Activated T-cell treated with anti-CD3 and anti-CD28 coated beads for 4 hours (primary cell): ENCODE results near the gene CREB5.
"Not testable (repeated sequence)": the region's sequence is repeated elsewhere in the genome, so short reads cannot be mapped to it uniquely, and the experiment has no call there.

Source experiments
- DNase-seq: peaks from one replicate; pipeline ENCODE4 v3.0.0-alpha.2; 2020

Gene CREB5, protein sequence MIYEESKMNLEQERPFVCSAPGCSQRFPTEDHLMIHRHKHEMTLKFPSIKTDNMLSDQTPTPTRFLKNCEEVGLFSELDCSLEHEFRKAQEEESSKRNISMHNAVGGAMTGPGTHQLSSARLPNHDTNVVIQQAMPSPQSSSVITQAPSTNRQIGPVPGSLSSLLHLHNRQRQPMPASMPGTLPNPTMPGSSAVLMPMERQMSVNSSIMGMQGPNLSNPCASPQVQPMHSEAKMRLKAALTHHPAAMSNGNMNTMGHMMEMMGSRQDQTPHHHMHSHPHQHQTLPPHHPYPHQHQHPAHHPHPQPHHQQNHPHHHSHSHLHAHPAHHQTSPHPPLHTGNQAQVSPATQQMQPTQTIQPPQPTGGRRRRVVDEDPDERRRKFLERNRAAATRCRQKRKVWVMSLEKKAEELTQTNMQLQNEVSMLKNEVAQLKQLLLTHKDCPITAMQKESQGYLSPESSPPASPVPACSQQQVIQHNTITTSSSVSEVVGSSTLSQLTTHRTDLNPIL

DNA sequence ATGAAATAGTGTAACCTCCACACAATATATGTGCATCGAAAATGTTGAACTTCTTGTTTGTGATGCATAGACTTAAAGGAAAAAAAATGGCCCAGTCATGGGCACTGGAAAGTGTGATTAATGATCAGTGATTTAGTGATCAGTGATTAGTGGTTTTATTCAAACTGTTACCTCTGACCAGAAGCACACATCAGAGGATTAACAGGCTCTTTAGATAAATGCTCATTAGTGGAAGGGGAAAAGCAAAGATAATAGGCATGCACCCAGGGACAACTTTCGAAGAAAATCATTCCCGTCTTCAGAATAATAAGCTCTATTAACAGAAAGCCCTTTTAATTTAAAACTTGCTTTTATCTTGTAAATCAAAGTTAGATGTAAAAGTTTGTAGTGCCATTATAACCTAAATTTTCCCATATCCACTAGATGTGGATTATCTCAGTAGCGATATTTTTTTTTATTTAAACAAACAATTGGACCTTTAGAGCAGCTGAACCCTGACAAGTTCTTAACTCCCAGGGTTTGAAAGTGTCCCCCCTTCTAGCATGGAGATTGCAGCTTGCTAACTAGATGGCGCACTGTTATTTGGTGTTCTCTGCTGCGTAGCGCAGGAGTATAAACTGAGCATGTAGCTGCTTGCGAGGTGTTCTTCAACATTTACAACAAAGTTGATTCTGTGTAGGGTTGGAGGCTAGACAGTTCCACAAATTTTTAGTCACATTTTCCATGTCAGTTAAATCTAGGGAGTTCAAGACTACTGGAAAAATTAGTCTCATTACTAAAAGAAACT, at the start of gene CREB5:
CREB5 (plus strand) TSS at position 643 of the 787 bp plus-strand sequence. CDS start 397 bp downstream, outside the sequence.
- no peak for DNase-seq

DNA sequence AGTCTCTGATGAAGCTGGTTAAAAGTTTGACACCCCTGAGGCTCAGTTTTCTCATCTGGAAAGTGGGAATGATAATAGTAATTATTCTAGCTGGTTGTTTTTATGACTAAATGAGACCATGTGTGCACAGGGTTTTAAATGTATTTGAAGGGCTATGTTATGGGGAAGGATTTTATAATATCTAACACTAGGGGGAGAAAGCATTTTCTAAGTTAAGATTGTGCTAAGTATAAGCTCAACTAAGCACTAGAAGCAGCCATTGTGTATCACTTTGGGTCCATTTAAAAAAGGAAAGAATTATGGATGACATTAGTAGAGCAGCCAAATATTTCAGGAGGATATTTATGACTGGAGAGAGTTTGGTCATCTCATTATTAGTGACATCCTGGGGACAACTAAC, 49.5 kb upstream of the CREB5 start:
- DNase-seq = no peak

DNA sequence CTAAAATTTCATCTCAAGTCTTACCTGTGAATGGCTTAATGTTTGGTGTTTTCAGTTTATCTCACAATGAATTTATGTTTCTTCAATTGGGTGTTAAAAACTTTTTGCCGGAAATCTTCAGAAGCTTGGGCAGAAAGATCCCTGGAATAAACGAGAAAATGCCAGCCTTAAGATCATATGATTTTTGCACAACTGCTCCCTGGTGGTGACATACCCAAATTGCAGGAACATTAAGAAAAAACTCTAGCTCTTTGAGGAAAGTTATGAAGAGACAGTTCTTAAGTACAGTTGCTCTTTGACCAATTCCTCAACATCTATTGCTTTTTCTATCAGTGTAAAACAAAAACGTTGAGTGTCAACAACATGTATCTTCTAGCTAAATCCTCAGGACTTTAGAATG, 48.2 kb upstream of the CREB5 start:
- DNase-seq = no peak

DNA sequence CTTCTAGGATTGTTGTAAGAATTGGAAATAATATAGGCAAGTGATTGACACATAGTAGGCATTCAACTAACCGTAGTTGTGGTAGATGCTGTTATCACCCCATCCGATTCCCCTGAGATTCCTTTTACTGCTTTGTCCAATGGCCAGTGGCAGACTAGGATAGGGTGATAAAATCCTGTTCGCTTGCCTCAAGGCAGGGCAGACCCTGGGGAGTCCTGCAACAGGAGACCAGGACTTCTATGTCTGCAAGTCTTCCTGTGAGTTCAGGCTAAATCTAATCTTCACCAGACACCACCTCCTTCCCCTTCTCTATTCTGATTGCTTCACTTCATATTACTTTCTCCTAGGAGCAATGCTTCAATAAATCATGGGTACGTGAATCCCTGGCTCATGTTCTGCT, 42.8 kb upstream of the CREB5 start:
- no peak for DNase-seq

DNA sequence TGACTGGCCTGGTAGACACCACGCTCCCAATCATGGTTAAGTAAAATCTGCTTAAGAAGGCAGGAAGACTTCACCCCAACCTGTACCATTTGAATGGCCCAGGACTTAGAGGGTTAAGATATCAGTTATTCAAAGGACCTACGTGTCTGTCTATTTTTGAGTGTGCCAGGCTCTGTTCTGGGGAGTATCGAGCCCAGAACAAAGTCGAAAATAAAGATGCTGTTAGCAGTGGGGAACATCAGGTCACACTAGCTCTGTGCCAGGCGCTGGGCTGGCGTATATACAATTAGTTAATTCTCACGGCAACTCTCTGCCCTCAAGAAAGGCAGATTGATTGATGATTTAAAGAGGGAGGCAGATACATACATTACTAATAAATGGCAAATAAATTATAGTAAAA, 40.5 kb upstream of the CREB5 start:
- no peak for DNase-seq

- no peak for DNase-seq
Observed at GRCh38 chr7:28373990-28374389, 38.3 kb upstream of the CREB5 start.

GRCh38 chr7:28375729-28376128, 36.6 kb upstream of the CREB5 start:
- DNase-seq = no peak

GRCh38 chr7:28376634-28377033, 35.7 kb upstream of the CREB5 start:
- DNase-seq = no peak

DNA sequence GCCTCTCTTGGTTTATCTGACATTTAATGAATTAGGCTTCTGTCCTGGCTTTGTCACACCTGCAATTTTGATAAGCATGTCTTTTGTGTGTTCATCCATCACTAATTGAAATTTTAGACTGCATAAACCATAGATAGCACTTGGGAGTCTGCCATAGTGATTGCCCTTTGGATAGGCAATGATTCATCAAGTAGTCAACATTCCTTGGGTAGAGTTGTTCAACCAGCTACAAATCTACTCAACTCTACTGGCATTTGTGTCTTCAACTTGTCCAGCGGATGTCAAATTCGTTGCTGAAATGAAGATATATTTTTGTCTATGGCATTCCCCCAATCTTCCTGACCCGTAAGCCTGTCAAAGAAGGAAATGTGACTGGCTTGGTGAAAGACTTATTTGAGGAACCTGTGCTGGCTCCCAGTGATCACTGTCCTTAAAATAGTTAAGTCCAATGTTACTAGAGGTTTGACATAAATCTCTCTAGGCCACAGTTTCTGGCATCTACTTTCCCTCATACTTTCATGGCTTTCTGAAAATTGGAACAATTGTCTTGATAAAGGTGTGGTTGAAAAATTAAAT, 33.7 kb upstream of the CREB5 start:
- no peak for DNase-seq

- no peak for DNase-seq
Observed at GRCh38 chr7:28381466-28381865, 30.9 kb upstream of the CREB5 start.

DNA sequence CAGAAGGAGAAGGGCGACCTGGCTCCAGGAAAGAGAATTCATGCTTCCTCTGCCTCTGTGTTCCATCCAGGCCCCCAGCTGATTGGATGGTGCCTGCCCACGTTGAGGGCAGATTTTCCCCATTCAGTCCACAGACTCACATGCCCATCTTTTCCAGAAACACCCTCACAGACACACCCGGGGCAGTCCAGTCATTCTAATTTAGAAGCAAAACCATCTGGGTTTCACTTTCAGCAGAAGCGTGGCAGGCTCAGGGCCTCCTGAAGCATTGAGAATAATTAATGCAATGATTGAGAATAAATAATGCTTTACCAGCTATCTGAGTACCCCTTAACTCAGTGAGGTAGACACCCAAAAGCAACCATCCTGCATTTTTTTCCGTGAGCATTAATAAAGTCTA, 30.2 kb upstream of the CREB5 start:
- no peak for DNase-seq

DNA sequence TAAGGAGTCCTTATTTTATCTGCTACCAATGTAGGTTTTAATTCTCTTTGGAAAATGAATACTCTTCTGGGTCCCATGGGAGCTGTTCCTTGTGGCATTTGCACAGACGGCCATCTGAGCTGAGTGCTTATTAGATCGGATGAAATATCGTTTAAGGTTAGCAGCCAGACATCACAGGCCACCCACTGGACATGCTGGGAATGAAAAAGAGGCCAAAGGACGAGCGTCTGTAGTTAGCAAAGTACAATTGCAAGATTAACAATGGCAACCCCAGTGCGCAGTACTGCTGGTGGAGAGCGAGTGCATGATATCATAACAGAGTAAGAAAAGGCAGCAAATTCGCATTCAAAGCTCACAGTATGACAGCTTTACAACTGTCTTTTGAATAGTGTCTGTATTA, 28.3 kb upstream of the CREB5 start:
- DNase-seq = no peak

DNA sequence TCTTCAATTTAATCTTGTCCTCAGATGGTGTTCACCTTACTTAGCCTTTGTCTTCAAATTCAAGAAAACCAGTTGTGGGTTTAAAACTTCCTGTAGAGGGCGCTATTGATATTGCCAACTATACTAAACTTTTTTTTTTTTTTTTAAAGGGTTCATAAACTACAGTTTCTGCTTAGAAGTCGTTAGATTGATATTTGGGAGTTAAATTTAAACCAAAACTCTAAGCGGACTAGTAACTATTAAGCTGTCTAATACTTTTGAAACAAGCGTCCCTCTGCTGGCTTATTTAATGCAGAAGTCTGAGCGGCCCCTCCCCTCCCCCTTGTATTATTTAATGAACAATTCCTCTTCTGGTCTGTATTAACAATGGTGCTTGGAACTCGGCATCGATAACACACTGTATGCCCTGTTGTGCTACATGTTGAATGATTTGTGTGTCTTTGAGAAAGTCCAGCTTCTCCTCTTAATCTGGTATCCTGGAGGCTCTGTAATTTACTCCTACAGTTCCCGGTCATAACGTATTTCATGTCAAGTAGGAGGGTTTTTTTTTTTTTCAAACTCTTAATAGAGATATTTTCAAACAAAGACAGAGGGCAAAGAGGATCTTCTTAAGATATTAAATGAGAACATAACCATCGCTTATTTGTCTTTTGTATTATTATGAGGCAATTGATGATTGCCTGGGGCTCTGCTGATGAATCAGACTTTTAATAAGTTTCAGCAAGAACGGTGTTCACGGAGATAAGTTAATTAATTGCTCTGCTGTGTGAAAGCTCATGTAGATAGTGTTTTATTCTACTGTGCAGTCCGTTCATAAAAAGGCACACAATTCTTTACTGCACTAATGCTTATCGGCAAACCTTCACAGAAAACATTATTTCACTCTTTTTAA, 22.6 kb upstream of the CREB5 start:
- DNase-seq = no peak

GRCh38 chr7:28390426-28390825, 21.9 kb upstream of the CREB5 start:
- no peak for DNase-seq

GRCh38 chr7:28392289-28392688, 20.0 kb upstream of the CREB5 start:
- no peak for DNase-seq

DNA sequence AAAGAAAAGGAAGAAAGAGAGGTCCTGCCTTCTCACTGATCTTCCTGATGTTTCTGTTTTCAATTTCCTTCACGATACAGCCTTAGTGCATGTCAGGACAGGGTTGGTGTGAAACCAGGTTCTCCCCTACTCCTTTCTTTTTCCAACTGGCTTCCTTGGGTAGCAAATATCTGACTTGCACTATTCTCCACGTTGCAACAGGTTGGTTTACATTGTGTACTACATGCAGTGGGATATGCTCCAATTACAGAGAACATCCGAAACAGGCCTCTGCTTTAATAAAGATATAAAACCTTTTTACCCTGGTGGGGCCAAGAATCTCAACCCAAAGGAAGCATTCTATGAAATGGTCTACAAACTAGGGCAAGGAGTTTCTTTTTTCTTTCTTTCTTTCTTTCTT, 16.9 kb upstream of the CREB5 start:
- DNase-seq = no peak

- DNase-seq = no peak
Observed at GRCh38 chr7:28395831-28396230, 16.5 kb upstream of the CREB5 start.

DNA sequence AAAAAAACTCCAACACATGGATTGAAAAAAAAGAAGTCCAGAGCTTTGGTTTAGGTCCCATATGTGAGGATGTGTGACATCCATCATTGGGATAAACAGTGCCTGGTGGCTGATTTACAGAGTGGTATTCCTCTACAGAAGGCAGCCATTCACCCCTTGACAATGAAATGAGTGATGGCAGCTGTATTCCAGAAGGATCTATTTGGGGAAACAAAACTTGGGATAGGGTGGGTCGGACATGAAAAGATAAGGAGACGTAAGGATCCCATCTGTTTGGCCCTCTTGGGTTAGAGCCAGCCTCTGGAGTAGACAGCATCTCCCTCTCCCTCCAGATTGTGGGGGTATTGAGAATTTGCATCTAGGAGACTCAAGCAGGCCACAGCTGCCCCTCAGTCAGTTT, 15.2 kb upstream of the CREB5 start:
- DNase-seq = no peak

- DNase-seq = no peak
Observed at GRCh38 chr7:28400838-28401360, 11.4 kb upstream of the CREB5 start.

DNA sequence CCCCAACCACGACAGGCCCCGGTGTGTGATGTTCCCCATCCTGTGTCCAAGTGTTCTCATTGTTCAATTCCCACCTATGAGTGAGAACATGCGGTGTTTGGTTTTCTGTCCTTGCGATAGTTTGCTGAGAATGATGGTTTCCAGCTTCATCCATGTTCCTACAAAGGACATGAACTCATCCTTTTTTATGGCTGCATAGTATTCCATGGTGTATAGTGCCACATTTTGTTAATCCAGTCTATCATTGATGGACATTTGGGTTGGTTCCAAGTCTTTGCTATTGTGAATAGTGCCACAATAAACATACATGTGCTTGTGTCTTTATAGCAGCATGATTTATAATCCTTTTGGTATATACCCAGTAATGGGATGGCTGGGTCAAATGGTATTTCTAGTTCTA, 10.8 kb upstream of the CREB5 start:
- DNase-seq = not testable (repeated sequence)

- no peak for DNase-seq
Observed at GRCh38 chr7:28405662-28406061, 6.7 kb upstream of the CREB5 start.

DNA sequence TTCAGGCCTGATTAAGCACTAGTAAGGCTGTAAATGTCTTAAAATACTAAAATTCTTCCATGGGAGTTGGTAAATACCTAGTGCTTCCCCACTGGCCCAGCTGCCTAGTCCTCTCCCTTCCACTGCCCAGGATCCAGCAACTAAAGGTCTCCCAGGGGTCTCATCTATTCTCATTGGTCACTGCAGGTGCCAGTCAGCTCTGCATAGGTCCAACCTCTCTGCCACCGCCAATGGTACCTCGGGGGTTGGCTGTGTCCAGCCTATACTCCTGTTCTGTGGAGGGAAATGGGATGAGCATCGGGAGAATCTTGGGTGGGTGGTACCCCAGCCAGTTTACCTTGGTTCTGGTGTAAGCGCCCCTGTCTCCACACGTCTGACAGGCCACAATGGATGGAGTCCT, 6.1 kb upstream of the CREB5 start:
- DNase-seq = no peak
